Myocyte (in vitro differentiated cells): ENCODE measurements around the gene KRCC1. TPM values are rescaled to one million over a fixed set of nuclear protein-coding genes. Genes with fewer than 3 reads are reported as not detected.
"Not testable (repeated sequence)": the region's sequence is repeated elsewhere in the genome, so short reads cannot be mapped to it uniquely, and the experiment has no call there.

Source experiments
- DNase-seq: peaks from one replicate; pipeline ENCODE4 v3.0.0-alpha.2; 2012; ENCODE audit warnings: low read depth
- microRNA-seq: library from miRNA; unstranded; fragments of <30 nt; microRNA quantifications from one replicate; pipeline ENCODE4, GENCODE V29; 2016
- total RNA-seq: library from RNA; depleted of rRNA; stranded (reverse); fragments of >200 nt; gene quantifications from 2 replicates; pipeline ENCODE4 v1.2.3, GENCODE V29; 2014

Gene KRCC1
- total RNA-seq, 1 donor from 2014 or later, result 55.8 TPM

DNA sequence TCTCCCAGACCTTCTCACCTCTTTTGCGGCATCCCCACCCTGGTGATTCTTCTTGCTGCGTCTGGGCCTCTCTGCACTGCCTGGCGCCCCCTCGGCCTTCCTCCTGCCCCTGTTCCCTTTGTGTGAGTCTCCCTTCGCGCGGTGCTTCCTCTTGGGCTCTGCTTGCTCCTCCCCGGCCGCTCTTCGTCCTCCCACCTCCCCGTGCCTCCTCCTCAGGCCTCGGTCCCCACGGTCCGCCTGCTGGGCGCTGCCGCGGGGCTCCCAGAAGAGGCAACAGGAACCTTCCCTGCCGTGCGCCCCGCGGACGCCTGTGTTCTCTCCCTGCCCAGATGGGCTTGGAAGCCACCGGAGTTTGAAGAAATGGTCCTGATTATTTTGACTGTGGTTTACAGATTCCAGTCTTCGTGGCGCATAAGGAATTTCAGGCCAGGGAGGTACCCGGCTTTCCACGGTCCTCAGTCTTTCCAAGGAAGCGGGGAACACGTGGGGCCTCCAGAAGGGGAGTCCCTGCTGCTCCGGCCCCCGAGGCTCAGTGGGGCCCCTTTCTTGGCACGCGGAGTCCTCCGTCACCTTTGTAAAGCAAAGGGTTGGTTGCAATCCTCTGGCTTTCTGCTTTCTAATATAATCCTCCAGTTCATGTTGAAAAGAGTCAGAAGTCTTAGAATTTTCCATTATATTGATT, 52.4 kb downstream of the KRCC1 start:
- DNase-seq, result no peak

DNA sequence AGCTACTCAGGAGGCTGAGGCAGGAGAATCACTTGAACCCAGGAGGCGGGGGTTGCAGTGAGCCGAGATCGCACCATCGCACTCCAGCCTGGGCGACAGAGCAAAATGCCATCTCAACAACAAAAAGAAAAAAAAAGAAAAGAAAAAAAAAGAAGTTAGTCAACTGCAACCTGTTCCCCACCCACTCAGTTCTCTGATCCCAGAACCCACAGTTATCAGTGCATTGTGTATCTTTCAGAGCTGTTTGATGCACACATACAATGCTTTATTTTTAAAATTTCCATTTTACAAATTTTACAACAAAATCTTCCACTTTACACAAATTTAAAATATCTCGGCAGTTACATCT, 53.2 kb downstream of the KRCC1 start:
- no peak for DNase-seq

DNA sequence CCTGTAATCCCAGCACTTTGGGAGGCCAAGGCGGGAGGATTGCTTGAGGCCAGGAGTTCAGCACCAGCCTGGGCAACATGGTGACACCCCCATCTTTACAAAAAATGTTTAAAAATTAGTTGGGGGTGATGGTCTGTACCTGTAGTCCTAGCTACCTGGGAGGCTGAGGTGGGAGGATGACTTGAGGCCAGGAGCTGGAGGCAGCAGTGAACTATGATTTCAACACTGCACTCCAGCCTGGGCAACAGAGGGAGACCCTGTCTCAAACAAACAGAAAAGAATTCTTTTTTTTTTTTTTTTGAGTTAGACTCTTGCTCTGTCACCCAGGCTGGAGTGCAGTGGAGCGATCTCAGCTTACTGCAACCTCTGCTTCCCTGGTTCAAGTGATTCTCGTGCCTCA, 55.1 kb downstream of the KRCC1 start:
- DNase-seq, result not testable (repeated sequence)

DNA sequence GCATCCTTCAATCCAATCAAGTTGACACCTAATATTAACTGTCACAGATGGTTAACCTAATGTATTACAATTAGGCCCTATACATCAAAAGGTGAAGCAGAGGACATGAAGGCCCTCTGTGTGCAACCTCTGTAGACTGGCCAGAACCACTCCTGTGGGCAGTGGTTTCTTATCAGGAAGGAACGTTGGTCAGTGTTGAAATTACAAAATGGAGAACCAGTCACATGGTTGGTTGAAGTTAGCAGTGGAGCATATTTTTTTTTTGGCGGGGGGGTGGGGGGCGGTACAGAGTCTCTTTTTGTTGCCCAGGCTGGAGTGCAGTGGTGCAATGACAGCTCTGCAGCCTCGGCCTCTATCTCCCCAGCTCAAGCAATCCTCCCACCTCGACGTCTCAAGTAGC, 59.0 kb downstream of the KRCC1 start:
- DNase-seq, result no peak

DNA sequence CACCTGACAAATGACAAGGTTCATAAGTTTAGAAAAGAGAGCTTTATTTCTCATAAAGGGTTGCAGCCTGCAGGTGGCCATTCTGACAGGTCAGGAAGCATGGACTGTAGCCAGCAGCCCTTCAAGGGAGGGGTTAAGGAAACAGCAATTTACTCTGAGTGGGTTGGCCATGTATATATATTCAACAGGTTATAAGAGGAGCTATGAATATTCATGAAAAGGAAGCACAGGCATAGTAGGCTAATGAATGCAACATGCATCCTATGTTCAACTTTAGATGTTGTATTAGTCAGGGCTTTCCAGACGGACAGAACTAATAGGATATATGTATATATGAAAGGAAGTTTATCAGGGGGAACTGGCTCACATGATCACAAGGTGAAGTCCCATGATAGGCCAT, 59.8 kb downstream of the KRCC1 start:
- no peak for DNase-seq

DNA sequence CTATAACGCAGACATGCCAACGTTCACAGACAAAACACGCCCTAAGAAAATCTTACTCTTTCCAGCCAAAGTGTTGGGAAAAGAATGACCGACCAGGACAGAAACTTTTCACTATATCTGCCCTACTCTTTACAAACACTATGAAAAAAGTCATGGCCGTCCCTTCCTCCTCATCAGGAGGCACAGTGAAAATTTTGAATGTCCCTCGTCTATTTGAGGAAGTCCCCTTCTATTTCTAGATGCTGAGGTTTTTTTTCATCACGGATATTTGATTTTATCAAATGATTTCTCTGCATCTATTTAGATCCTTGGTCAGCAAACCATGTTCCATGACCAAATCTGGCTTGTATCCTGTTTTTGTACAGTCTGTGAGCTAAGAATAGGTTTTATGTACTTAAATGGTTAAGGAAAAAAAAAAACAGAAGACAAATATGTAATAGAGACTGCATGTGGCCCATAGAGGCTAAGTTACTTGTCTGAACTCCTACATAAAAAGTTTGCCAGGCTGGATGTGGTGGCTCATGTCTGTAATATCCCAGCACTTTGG, 61.2 kb downstream of the KRCC1 start:
- DNase-seq, result not testable (repeated sequence)

DNA sequence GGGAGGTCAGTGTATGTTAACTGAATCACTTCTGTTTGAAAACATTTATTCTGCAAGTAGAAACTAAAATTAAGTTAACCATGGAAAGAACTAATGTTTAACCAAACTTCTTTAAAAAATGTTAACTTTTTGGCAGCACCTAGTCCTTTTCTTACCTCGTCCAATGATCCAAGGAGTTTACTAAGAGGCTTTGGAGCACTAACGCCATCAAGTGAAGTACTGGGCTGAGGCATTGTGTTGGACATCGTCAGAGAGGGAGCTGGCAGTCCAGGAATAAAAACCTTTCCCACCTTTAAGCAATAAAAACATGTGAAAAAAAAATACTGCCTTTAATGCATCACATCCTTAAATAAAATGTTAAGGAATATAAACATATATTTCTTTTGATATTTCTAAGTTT, 63.0 kb downstream of the KRCC1 start:
- DNase-seq, result not testable (repeated sequence)

DNA sequence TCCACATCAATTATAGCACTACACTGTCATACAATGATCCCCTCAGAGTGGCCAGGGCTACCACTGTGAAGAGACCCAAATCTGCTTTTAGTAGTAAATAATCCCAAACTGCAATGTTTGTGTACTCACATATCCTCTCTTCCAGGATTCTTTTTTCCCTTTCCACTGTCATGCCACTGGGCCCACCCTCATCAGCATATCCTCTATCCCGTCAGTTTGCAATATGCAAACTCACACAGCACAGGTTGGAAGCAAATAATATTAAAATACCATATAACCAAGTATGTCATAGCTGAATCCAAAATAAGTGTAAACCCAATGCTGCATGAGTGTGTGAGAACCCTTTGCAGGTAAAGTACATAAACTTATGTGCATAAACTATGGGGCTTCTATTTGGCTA, 68.1 kb downstream of the KRCC1 start:
- not testable (repeated sequence) for DNase-seq

DNA sequence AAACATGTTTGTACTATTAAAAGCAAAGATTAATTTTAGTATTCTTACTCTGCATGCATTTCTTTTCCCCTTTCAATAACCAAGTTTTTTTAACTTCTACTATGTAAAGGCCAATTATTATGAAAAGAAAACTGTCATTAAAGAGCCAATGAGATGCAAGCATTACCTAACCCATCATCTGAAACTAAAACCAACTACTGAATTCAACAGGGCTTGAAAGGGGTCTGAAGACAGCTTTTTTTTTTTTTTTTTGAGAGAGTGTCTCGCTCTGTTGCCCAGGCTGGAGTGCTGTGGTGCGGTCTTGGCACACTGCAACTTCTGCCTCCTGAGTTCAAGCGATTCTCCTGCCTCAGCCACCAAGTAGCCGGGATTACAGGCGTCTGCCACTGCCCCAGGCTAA, 69.7 kb downstream of the KRCC1 start:
- not testable (repeated sequence) for DNase-seq

DNA sequence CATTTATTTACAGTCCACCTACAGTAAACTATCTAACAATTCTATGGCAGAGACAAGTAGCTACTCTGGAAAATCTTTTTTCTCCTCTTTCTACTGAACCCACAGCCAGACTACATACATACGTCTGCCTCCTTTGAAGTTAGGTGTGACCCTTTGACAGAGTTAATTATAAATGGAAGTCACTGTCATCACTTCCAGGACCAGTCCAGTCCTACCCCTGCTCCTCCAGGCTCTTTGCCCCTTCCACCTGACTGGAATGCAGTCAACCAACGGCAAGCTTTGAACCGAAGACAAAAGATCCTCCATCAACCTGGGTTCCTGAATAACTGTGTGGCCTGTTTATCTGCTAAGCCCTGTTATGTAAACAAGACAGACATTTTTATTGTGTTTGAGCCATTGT, 74.4 kb downstream of the KRCC1 start:
- not testable (repeated sequence) for DNase-seq

Small RNAs within 50 kb of the gene (microRNA-seq; reads per million reads assigned to microRNA genes)
- gene MIR4780, result not detected

Other genes with a start within 250 kb of the KRCC1 start
- 0.10 and 5.3 TPM in 2 replicates for gene RGPD2, start 230.0 kb downstream of the KRCC1 start, total RNA-seq
- not detected in 2 replicates for gene RNU2-63P, start 39.2 kb downstream of the KRCC1 start, total RNA-seq
- 227 and 243 TPM in 2 replicates for gene SMYD1, start 12.0 kb upstream of the KRCC1 start, total RNA-seq
- not detected in 2 replicates for gene FABP1, start 72.3 kb upstream of the KRCC1 start, total RNA-seq
- 6.9 and 7.7 TPM in 2 replicates for gene THNSL2, start 114.6 kb upstream of the KRCC1 start, total RNA-seq